ENCODE results near the gene LBR. TPM values are rescaled to one million over a fixed set of nuclear protein-coding genes. Genes with fewer than 3 reads are reported as not detected.

Gene LBR
- polyA plus RNA-seq, 1 experiment, result 16.7 TPM

GRCh38 chr1:225467193-225468020 lies 39.6 kb upstream of the LBR start:
- no peak for DNase-seq (ENCODE audit: low read depth)
- Histone ChIP-seq H3K4me3 (ENCODE audit: low read depth, low read length) (no peak overlapping the region), H3K27me3 (ENCODE audit: control insufficient read depth, insufficient read depth, low read length) (no peaks in the 10 kb centered on the region; the same call in 1 of the 2 replicates), H3K36me3 (ENCODE audit: control insufficient read depth, insufficient read depth, low read length) (no peaks in the 10 kb centered on the region)
- ChIA-PET CTCF (interaction anchor here (1.6 to 3.8 kb wide), 2 partner anchors 8 to 595 kb away, joined by 3 to 17 read pairs; partner anchors contain the start of gene H3-3A), POLR2A (no interaction called here)
- no peak for TF ChIP-seq CTCF (IDR thresholded peaks at IDR 0.05; ENCODE audit: insufficient read depth, low read depth, low read length)

GRCh38 chr1:225466848-225467192 lies 39.0 kb upstream of the LBR start:
- no peaks in the 10 kb centered on the region; the same call in 1 of the 2 replicates for H3K27me3 ChIP-seq (ENCODE audit: control insufficient read depth, insufficient read depth, low read length)
- H3K36me3 ChIP-seq (ENCODE audit: control insufficient read depth, insufficient read depth, low read length), result no peaks in the 10 kb centered on the region
- no peak overlapping the region for H3K4me3 ChIP-seq (ENCODE audit: low read depth, low read length)
- no peak for DNase-seq (ENCODE audit: low read depth)
- no peak for TF ChIP-seq CTCF (IDR thresholded peaks at IDR 0.05; ENCODE audit: insufficient read depth, low read depth, low read length)
- CTCF ChIA-PET, result interaction anchor here (1.6 to 3.8 kb wide), 2 partner anchors 8 to 595 kb away, joined by 3 to 17 read pairs; partner anchors contain the start of gene H3-3A
- POLR2A ChIA-PET, result no interaction called here

- no peak overlapping the region for H3K4me3 ChIP-seq (ENCODE audit: low read depth, low read length)
- no peak for DNase-seq (ENCODE audit: low read depth)
- CTCF ChIA-PET, result interaction anchor here (1.0 to 3.8 kb wide), 4 partner anchors 9 to 596 kb away, joined by 3 to 17 read pairs (median 4); partner anchors contain the start of gene H3-3A
- no peak for TF ChIP-seq CTCF (IDR thresholded peaks at IDR 0.05; ENCODE audit: insufficient read depth, low read depth, low read length)
- H3K27me3 ChIP-seq (ENCODE audit: control insufficient read depth, insufficient read depth, low read length), result peaks cover 3% of the 10 kb centered on the region; the same call in 1 of the 2 replicates
- H3K36me3 ChIP-seq (ENCODE audit: control insufficient read depth, insufficient read depth, low read length), result no peaks in the 10 kb centered on the region
- POLR2A ChIA-PET, result no interaction called here
These were observed 38.1 kb upstream of the LBR start for GRCh38 chr1:225465793-225466517.

GRCh38 chr1:225464851-225465792 lies 37.3 kb upstream of the LBR start:
- Histone ChIP-seq H3K27me3 (ENCODE audit: control insufficient read depth, insufficient read depth, low read length) (peaks cover 3% of the 10 kb centered on the region; the same call in 1 of the 2 replicates), H3K36me3 (ENCODE audit: control insufficient read depth, insufficient read depth, low read length) (no peaks in the 10 kb centered on the region), H3K4me3 (ENCODE audit: low read depth, low read length) (no peak overlapping the region)
- TF ChIP-seq CTCF (IDR thresholded peaks at IDR 0.05; ENCODE audit: insufficient read depth, low read depth, low read length), result no peak
- no peak for DNase-seq (ENCODE audit: low read depth)
- CTCF ChIA-PET, result interaction anchor here (1.0 to 3.8 kb wide), 3 partner anchors 10 to 522 kb away, joined by 4 to 17 read pairs (median 4); no protein-coding TSS in a partner anchor
- POLR2A ChIA-PET, result no interaction called here
